ENCODE data around the gene GGACT.

Gene GGACT

GRCh38 chr13:100521851-100522617 lies 66.6 kb downstream of the GGACT start:
- DNase-seq (ENCODE audit: low read depth), result no peak
- no peak for TF ChIP-seq CTCF (conservative IDR thresholded peaks at IDR 0.05; ENCODE audit: low read depth, low read length)
- no peak overlapping the region for H3K4me3 ChIP-seq (ENCODE audit: low read depth, low read length)

- H3K4me3 ChIP-seq (ENCODE audit: low read depth, low read length), result peak overlapping the region; percentile 49
- peak; percentile 46 for DNase-seq (ENCODE audit: low read depth)
- peak; percentile 20 for TF ChIP-seq CTCF (conservative IDR thresholded peaks at IDR 0.05; ENCODE audit: low read depth, low read length)
These were observed 67.4 kb downstream of the GGACT start for GRCh38 chr13:100520936-100521850.

GRCh38 chr13:100519626-100520025 lies 69.0 kb downstream of the GGACT start:
- no peak overlapping the region for H3K4me3 ChIP-seq (ENCODE audit: low read depth, low read length)
- no peak for TF ChIP-seq CTCF (conservative IDR thresholded peaks at IDR 0.05; ENCODE audit: low read depth, low read length)
- DNase-seq (ENCODE audit: low read depth), result no peak

GRCh38 chr13:100518394-100519062 lies 70.1 kb downstream of the GGACT start:
- no peak overlapping the region for H3K4me3 ChIP-seq (ENCODE audit: low read depth, low read length)
- no peak for TF ChIP-seq CTCF (conservative IDR thresholded peaks at IDR 0.05; ENCODE audit: low read depth, low read length)
- DNase-seq (ENCODE audit: low read depth), result no peak

- no peak for DNase-seq (ENCODE audit: low read depth)
- no peak overlapping the region for H3K4me3 ChIP-seq (ENCODE audit: low read depth, low read length)
- no peak for TF ChIP-seq CTCF (conservative IDR thresholded peaks at IDR 0.05; ENCODE audit: low read depth, low read length)
These were observed 70.9 kb downstream of the GGACT start for GRCh38 chr13:100517728-100518127.

- DNase-seq (ENCODE audit: low read depth), result peak; percentile 31
- no peak overlapping the region for H3K4me3 ChIP-seq (ENCODE audit: low read depth, low read length)
- no peak for TF ChIP-seq CTCF (conservative IDR thresholded peaks at IDR 0.05; ENCODE audit: low read depth, low read length)
These were observed 71.5 kb downstream of the GGACT start for GRCh38 chr13:100517135-100517534.
